ENCODE measurements around the gene FADS2. TPM values are rescaled to one million over a fixed set of nuclear protein-coding genes. Genes with fewer than 3 reads are reported as not detected.

Gene FADS2
- total and polyA plus RNA-seq, 10 of the 15 experiments (the other 5 are each of a cell fraction or from before 2014, with no cell fraction given): 3.3 to 313 (median 149) TPM

DNA sequence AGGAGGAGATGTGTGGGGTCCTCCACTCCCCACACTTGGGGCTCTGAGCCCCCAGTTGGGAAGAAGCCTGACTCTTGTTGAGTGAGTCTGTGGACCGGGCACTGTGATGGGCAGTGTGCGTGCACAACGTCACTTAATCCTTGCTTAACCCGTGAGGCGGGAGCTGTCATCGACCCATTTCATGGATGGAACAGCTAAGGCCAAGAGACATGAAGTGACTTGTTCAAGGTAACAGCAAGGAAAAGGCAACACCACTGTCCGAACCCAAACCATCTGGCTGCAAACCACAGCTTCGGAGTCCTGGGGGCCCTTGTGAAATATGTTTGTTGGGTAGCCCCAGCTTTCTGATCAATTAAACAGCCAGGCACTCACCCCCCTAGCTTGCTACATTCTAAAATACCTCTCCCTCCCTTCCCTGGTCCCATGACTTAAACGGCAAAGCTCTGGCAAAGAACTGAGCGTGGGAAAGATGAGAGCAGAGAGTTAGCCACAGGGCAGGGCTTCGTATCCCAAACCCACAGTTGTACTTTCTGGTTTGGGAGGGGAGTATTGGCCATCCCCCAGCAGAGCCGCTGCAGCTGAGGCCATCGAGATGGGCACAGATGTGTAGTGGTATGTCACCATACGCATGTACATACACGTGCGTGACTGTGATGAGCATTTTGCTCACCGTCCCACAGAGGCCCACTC, 26.3 kb downstream of the FADS2 start:
- Histone ChIP-seq H3K27ac (ENCODE audit: control insufficient read depth, insufficient read depth) (no peak overlapping the region), H2AFZ (ENCODE audit: control insufficient read depth, low read depth, low read length) (no peak overlapping the region), H3K4me3 (no peak overlapping the region), H3K27me3 (replicated peaks in 1 of 2; ENCODE audit: control insufficient read depth in 2 of 2, insufficient read depth in 2 of 2, low read length in 1 of 2) (no peaks in the 10 kb centered on the region), H3K9ac (ENCODE audit: control insufficient read depth, insufficient read depth, low read length) (no peak overlapping the region), H3K9me3 (replicated peaks; ENCODE audit: control insufficient read depth, insufficient read depth, low read length) (no peaks in the 10 kb centered on the region), H4K20me1 (ENCODE audit: control insufficient read depth, insufficient read depth) (no peaks in the 10 kb centered on the region), H3K36me3 (ENCODE audit: control insufficient read depth in 2 of 2, insufficient read depth in 2 of 2, low read length in 1 of 2) (peaks cover 26 to 45% of the 10 kb centered on the region in 2 experiments), H3K4me2 (ENCODE audit: control insufficient read depth, insufficient read depth) (no peak overlapping the region), H3K4me1 (ENCODE audit: control insufficient read depth, insufficient read depth, low read length) (peaks cover 5% of the 10 kb centered on the region; the same call in 1 of the 2 replicates), H3K79me2 (ENCODE audit: control insufficient read depth, insufficient read depth, low read length) (no peaks in the 10 kb centered on the region)
- no TSS peak for BruUV-seq (replicated peaks)
- TF ChIP-seq RCOR1 (conservative IDR thresholded peaks at IDR 0.05; ENCODE audit: low read depth, low read length): no peak
- TF ChIP-seq BMI1 (IDR thresholded peaks at IDR 0.05; ENCODE audit: borderline replicate concordance): no peak
- DNase-seq (ENCODE audit: low read depth, low spot score) (no peak), ATAC-seq (no peak), FAIRE-seq (no peak)
- RAD21 ChIA-PET (ENCODE audit: unreplicated experiment): no interaction called here
- intact Hi-C loops (cut with micrococcal nuclease; ENCODE audit: unreplicated experiment) (no loop called here), in situ Hi-C loops (cut with MboI) (no loop called here)
- SMC1A ChIA-PET (ENCODE audit: uncharacterized antibody, unreplicated experiment): no interaction called here
- CTCF ChIA-PET: interaction anchor here (1.4 to 1.9 kb wide), 2 partner anchors 16 to 56 kb away, joined by 6 to 8 read pairs; no protein-coding TSS in a partner anchor
- POLR2A ChIA-PET: no interaction called here
- 88% methylated on average over 17 of the region's 17 CpGs for WGBS (ENCODE audit: insufficient coverage, insufficient replicate concordance, low lambda C conversion rate, missing lambda C conversion rate)

DNA sequence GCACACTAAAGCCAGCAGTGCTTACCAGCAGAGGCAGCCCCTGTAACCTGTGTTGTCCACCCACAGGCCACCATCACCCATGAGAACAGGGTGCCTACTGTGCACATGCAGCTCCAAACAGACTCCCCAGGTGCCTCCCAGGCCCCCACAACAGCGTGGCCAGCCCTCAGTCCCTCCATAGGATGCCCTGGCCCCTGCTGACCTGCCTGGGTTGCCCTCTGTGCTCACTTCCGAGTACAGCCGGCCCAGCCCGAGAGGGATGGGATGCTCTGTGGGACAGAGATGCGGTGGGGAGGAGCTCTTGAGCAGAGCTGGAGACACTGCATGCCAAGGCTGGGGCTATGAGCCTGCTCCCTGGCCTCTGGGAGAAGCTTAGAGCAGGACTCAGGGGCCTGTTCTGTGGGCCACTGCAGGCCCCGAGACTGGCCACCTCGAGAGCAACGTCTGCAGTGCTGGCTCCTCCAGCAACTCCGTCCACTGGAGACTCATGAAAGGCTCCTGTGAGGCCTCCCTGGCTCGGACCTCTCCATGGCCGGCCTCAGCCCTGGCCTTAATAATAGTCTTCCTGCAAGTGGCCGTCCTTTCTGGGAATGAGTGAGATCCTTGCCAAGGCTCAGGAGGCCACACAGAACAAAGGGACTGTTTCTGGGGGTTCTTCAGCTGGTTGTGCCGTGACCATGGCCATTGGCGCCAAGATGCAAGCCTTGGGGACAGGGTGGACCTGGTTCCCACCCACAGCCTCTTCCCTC, 27.0 kb downstream of the FADS2 start:
- DNase-seq (ENCODE audit: low read depth, low spot score) (no peak), FAIRE-seq (no peak), ATAC-seq (no peak)
- no peaks in the 10 kb centered on the region for H3K79me2 ChIP-seq (ENCODE audit: control insufficient read depth, insufficient read depth, low read length)
- peaks cover 5% of the 10 kb centered on the region; the same call in 1 of the 2 replicates for H3K4me1 ChIP-seq (ENCODE audit: control insufficient read depth, insufficient read depth, low read length)
- CTCF ChIA-PET: no interaction called here
- no peak overlapping the region for H3K4me3 ChIP-seq
- H3K4me2 ChIP-seq (ENCODE audit: control insufficient read depth, insufficient read depth): no peak overlapping the region
- intact Hi-C loops (cut with micrococcal nuclease; ENCODE audit: unreplicated experiment) (no loop called here), in situ Hi-C loops (cut with MboI) (no loop called here)
- no peak overlapping the region for H3K27ac ChIP-seq (ENCODE audit: control insufficient read depth, insufficient read depth)
- H2AFZ ChIP-seq (ENCODE audit: control insufficient read depth, low read depth, low read length): no peak overlapping the region
- RAD21 ChIA-PET (ENCODE audit: unreplicated experiment): interaction anchor here (1.5 kb wide), 1 partner anchor 15 kb away, joined by 3 read pairs; no protein-coding TSS in a partner anchor
- SMC1A ChIA-PET (ENCODE audit: uncharacterized antibody, unreplicated experiment): no interaction called here
- no peaks in the 10 kb centered on the region for H3K27me3 ChIP-seq (replicated peaks in 1 of 2; ENCODE audit: control insufficient read depth in 2 of 2, insufficient read depth in 2 of 2, low read length in 1 of 2)
- no peaks in the 10 kb centered on the region for H3K9me3 ChIP-seq (replicated peaks; ENCODE audit: control insufficient read depth, insufficient read depth, low read length)
- WGBS (ENCODE audit: insufficient coverage, insufficient replicate concordance, low lambda C conversion rate, missing lambda C conversion rate): 81% methylated on average over 14 of the region's 14 CpGs
- POLR2A ChIA-PET: no interaction called here
- BruUV-seq (replicated peaks): no TSS peak
- no peak overlapping the region for H3K9ac ChIP-seq (ENCODE audit: control insufficient read depth, insufficient read depth, low read length)
- no peaks in the 10 kb centered on the region for H4K20me1 ChIP-seq (ENCODE audit: control insufficient read depth, insufficient read depth)
- peaks cover 27 to 48% of the 10 kb centered on the region in 2 experiments for H3K36me3 ChIP-seq (ENCODE audit: control insufficient read depth in 2 of 2, insufficient read depth in 2 of 2, low read length in 1 of 2)
- TF ChIP-seq, protein P1, sequence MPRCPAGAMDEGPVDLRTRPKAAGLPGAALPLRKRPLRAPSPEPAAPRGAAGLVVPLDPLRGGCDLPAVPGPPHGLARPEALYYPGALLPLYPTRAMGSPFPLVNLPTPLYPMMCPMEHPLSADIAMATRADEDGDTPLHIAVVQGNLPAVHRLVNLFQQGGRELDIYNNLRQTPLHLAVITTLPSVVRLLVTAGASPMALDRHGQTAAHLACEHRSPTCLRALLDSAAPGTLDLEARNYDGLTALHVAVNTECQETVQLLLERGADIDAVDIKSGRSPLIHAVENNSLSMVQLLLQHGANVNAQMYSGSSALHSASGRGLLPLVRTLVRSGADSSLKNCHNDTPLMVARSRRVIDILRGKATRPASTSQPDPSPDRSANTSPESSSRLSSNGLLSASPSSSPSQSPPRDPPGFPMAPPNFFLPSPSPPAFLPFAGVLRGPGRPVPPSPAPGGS (IDR thresholded peaks at IDR 0.05; ENCODE audit: borderline replicate concordance, insufficient read depth, low read depth, low read length, poor library complexity, severe bottlenecking): no peak
- TF ChIP-seq ZSCAN29 (IDR thresholded peaks at IDR 0.05) (no peak), EGR1 (IDR thresholded peaks at IDR 0.05; ENCODE audit: borderline replicate concordance in 1 of 2, low read depth in 2 of 2, low read length in 2 of 2) (no peak), YBX1 (IDR thresholded peaks at IDR 0.05) (no peak), ZNF384 (IDR thresholded peaks at IDR 0.05; ENCODE audit: borderline replicate concordance, low read depth, low read length) (no peak), ZNF24 (IDR thresholded peaks at IDR 0.05) (no peak), ZNF274 (IDR thresholded peaks at IDR 0.05; ENCODE audit: insufficient read depth, insufficient read length) (no peak), CREB1 (IDR thresholded peaks at IDR 0.05; ENCODE audit: low read depth) (no peak)
- TF ChIP-seq, protein P2, sequence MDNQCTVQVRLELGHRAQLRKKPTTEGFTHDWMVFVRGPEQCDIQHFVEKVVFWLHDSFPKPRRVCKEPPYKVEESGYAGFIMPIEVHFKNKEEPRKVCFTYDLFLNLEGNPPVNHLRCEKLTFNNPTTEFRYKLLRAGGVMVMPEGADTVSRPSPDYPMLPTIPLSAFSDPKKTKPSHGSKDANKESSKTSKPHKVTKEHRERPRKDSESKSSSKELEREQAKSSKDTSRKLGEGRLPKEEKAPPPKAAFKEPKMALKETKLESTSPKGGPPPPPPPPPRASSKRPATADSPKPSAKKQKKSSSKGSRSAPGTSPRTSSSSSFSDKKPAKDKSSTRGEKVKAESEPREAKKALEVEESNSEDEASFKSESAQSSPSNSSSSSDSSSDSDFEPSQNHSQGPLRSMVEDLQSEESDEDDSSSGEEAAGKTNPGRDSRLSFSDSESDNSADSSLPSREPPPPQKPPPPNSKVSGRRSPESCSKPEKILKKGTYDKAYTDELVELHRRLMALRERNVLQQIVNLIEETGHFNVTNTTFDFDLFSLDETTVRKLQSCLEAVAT (IDR thresholded peaks at IDR 0.05): no peak

All from GM12878 (cell line).